ENCODE measurements around the gene PCF11.
"Not testable (repeated sequence)": the region's sequence is repeated elsewhere in the genome, so short reads cannot be mapped to it uniquely, and the experiment has no call there.

The PCF11 gene

DNA sequence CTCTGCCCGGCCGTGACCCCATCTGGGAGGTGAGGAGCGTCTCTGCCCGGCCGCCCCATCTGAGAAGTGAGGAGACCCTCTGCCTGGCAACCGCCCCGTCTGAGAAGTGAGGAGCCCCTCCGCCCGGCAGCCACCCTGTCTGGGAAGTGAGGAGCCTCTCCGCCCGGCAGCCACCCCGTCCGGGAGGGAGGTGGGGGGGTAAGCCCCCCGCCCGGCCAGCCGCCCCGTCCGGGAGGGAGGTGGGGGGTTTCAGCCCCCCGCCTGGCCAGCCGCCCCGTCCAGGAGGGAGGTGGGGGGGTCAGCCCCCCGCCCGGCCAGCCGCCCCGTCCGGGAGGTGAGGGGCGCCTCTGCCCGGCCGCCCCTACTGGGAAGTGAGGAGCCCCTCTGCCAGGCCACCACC lies 23.7 kb upstream of the PCF11 start:
- H3K9me3 Mint-ChIP-seq; H3K36me3 Mint-ChIP-seq (ENCODE audit: low read depth); H3K4me1 Mint-ChIP-seq (ENCODE audit: low read depth); H3K27me3 Mint-ChIP-seq; H3K27ac Mint-ChIP-seq; intact Hi-C loops (cut with micrococcal nuclease); H3K4me3 Mint-ChIP-seq: not testable (repeated sequence)

DNA sequence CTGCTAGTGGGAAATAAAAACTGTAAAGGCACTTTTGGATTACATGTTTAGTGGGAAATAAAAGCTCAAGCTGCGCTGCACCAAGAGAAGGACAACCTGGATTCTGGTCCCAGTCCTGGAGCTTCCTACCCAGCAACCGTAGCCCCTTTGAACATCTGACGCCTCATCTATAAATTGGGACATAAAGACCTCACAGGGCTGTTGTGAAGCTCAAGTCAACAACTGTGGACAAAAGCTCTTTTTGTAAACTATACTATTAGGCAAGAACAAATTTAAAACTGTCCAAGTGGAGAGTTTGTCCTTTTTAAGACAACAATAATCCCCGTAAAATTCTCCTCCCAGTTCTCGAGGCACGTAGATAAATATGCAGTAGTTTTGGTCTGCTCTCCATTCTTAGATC lies 17.6 kb upstream of the PCF11 start:
- intact Hi-C loops (cut with micrococcal nuclease): no loop called here
- Mint-ChIP-seq H3K27ac (no peak overlapping the region), H3K4me3 (no peak overlapping the region), H3K36me3 (ENCODE audit: low read depth) (no peaks in the 10 kb centered on the region), H3K9me3 (no peaks in the 10 kb centered on the region), H3K4me1 (ENCODE audit: low read depth) (peaks cover 5% of the 10 kb centered on the region), H3K27me3 (peaks cover 3% of the 10 kb centered on the region)

DNA sequence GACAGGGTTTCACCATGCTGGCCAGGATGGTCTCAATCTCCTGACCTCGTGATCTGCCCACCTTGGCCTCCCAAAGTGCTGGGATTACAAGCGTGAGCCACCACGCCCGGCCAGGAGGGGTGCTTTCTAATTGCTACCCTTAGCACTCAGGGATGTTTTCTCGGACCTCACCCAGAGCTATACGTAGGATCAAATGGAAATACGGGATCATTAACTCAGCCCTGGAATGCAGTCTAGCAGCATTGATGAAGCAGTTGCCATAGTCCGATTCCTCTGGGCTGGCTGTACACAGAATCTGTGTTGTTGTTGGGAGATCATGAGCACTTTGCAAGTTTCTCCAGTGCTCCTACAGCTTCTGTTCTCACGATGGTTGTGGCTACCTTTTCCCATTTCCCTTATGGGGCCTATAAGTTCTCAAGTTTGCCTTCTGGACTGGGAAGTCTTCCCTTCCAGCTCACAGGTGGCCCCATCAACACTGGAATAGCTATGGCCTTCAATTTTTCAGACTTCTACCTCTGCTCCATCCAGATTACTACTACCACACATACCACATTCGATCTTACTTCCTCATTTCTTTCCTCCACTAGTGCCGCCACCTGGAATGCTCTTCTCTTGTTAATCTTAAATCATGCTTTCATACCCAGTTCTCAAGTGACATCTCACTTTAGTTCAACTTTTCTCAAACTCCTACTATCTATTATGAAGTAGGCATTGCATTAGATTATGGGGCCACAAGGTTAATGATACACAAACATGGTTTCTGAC lies 16.1 kb upstream of the PCF11 start:
- H3K9me3 Mint-ChIP-seq: no peaks in the 10 kb centered on the region
- peaks cover 5% of the 10 kb centered on the region for H3K4me1 Mint-ChIP-seq (ENCODE audit: low read depth)
- no peak overlapping the region for H3K27ac Mint-ChIP-seq
- H3K36me3 Mint-ChIP-seq (ENCODE audit: low read depth): no peaks in the 10 kb centered on the region
- H3K27me3 Mint-ChIP-seq: peaks cover 3% of the 10 kb centered on the region
- H3K4me3 Mint-ChIP-seq: no peak overlapping the region
- intact Hi-C loops (cut with micrococcal nuclease): no loop called here

DNA sequence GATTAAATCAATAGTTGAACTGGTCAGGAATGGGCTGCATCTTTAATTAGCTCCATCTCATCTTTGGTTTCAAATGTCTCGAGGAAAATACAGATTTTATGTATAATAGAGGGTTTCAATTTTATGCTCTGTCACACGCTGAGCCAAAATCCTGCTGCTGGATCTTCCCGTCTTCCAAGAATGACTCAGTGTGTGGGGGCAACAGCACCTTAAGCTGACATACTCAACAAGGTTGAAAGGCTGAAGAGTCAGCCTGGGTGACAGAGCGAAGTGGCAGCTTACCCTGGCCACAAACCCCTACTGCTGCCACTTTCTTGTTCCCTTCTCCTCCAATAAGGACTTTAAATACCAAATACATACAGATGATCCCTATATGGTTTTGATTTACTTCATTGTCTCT lies 9.0 kb upstream of the PCF11 start:
- H3K27me3 Mint-ChIP-seq: peaks cover 3% of the 10 kb centered on the region
- no peaks in the 10 kb centered on the region for H3K9me3 Mint-ChIP-seq
- H3K27ac Mint-ChIP-seq: no peak overlapping the region
- no peaks in the 10 kb centered on the region for H3K36me3 Mint-ChIP-seq (ENCODE audit: low read depth)
- intact Hi-C loops (cut with micrococcal nuclease): no loop called here
- no peak overlapping the region for H3K4me3 Mint-ChIP-seq
- no peaks in the 10 kb centered on the region for H3K4me1 Mint-ChIP-seq (ENCODE audit: low read depth)

DNA sequence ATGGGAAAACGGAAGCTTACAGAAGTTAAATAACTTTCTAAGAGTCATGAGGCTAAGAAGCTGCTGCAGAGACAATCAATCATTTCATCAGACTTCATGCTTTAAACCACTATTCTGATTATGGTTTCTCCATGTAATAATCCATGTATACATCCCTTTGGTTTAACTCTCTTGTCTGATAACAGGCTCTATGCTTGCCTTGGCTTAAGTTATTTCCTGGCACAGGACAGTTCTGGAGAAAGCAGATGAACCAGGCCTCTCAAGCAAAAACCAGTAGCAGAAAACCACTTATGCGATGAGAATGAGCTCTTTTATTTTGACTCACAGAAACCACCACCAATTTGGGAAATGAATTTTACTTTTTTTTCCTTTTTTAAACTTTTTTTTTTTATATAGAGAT lies 6.5 kb upstream of the PCF11 start:
- intact Hi-C loops (cut with micrococcal nuclease): no loop called here
- Mint-ChIP-seq H3K36me3 (ENCODE audit: low read depth) (no peaks in the 10 kb centered on the region), H3K27me3 (peaks cover 3% of the 10 kb centered on the region), H3K9me3 (no peaks in the 10 kb centered on the region), H3K4me1 (ENCODE audit: low read depth) (no peaks in the 10 kb centered on the region), H3K4me3 (no peak overlapping the region), H3K27ac (no peak overlapping the region)

DNA sequence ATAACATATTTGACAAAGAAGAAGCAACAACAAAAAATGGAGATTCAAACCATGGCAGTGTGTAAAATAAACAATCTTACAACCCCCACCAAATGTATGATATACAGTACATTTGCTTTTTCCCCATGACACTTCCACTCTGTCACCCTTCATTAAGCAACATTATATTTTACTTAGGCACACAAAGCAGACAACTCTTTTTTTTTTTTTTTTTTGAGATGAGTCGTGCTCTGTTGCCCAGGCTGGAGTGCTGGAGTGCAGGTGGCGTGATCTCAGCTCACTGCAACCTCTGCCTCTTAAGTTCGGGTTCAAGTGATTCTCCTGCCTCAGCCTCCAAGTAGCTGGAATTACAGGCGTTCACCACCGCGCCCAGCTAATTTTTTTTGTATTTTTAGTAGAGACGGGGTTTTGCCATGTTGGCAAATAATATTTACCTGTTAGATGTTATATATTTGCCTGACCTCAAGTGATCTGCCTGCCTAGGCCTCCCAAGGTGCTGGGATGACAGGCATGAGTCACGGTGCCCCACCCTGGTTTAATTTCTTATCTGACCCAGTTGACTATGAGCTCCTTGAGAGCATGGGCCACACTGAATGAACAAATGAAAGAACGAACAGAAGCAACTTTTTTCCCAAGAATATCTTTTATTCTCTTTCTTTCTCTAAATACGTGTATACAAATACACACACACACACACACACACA lies 5.5 kb upstream of the PCF11 start:
- H3K4me1 Mint-ChIP-seq (ENCODE audit: low read depth): no peaks in the 10 kb centered on the region
- H3K9me3 Mint-ChIP-seq: no peaks in the 10 kb centered on the region
- no peak overlapping the region for H3K4me3 Mint-ChIP-seq
- H3K27me3 Mint-ChIP-seq: peaks cover 3% of the 10 kb centered on the region
- intact Hi-C loops (cut with micrococcal nuclease): no loop called here
- H3K27ac Mint-ChIP-seq: no peak overlapping the region
- H3K36me3 Mint-ChIP-seq (ENCODE audit: low read depth): no peaks in the 10 kb centered on the region

DNA sequence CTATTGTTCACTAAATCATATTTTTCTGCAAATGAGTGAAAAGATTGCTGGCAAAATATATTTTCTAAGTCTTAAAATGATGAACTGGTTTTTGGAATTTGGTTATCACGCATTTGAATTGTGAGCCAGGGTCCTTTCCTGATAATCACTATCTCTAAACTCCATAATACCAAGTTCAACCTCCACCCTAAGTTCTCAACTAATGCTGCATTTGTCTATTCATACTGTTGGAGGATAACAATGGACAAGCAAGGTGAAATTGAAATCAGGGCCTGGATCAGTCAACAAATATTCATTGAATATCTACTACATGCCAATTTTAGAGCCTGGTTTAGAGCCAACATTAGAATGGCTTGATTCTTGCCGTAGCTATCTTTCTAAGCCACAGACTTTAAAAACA lies 4.7 kb upstream of the PCF11 start:
- Mint-ChIP-seq H3K9me3 (no peaks in the 10 kb centered on the region), H3K4me1 (ENCODE audit: low read depth) (no peaks in the 10 kb centered on the region), H3K4me3 (no peak overlapping the region), H3K27ac (no peak overlapping the region), H3K27me3 (peaks cover 3% of the 10 kb centered on the region), H3K36me3 (ENCODE audit: low read depth) (peaks cover 6% of the 10 kb centered on the region)
- intact Hi-C loops (cut with micrococcal nuclease): no loop called here

DNA sequence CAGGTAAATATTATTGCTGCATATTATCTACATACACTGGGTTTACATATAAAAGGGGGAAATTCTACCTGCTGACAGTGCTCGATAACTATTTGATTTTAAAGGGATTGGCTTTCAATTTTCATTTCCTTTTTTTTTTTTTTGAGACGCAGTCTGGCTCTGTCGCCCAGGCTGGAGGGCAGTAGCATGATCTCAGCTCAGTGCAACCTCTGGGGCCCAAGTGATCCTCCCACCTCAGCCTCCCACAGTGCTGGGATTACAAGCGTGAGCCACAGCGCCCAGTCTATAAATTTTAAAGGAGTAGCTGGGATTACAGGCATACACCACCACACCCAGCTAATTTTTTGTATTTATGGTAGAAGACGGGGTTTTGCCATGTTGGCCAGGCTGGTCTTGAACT lies 3.2 kb upstream of the PCF11 start:
- no peak overlapping the region for H3K4me3 Mint-ChIP-seq
- intact Hi-C loops (cut with micrococcal nuclease): no loop called here
- H3K4me1 Mint-ChIP-seq (ENCODE audit: low read depth): no peaks in the 10 kb centered on the region
- peaks cover 21% of the 10 kb centered on the region for H3K36me3 Mint-ChIP-seq (ENCODE audit: low read depth)
- no peaks in the 10 kb centered on the region for H3K9me3 Mint-ChIP-seq
- no peaks in the 10 kb centered on the region for H3K27me3 Mint-ChIP-seq
- H3K27ac Mint-ChIP-seq: no peak overlapping the region

DNA sequence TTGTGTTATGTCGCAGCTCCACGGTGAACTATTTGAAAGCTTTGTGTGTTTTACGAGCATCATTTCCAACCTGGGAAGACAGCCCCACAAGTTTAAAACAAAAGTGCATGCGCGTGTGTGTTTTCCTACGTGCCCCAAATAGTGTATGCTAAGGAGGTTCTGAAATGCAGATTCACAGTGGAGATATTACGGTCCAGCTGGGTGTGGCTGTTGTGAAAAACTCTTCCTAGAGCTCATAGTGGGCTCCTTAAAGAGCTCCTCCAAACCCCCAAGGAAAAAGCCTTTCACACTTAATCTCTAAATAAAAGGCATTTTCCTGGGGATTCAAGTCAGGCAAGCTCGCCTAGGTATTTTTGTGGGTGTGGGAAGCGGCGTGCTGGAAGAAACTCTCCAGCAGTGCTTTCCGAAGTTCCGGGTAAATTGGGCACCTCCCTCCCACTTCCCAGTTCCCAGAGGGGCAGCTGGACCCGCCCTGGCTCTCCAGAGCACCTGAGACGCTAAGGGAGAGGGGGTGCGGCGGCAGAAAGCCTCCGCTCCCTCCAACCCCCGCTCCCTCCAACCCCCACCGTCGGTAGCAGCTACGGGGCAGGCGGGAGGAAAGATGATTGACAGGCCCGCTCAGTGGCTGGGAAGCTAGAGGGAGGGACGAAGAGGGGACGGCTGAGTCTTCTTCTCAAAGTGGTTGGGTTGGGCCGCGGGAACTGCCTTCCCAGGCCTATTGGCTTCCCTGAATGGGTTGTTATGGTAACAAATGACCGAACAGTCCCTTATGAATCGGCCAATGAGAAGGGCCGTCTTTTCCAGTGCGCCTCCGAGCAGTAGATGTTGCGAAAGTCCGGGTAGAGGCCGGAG lies 561 bp upstream of the PCF11 start:
- no peaks in the 10 kb centered on the region for H3K27me3 Mint-ChIP-seq
- H3K36me3 Mint-ChIP-seq (ENCODE audit: low read depth): peaks cover 47% of the 10 kb centered on the region
- intact Hi-C loops (cut with micrococcal nuclease): loop anchor here (1.0 to 2.0 kb wide), 3 partner anchors 84 to 255 kb away; partner anchors contain the start of gene DDIAS
- H3K4me1 Mint-ChIP-seq (ENCODE audit: low read depth): peaks cover 19% of the 10 kb centered on the region
- peak overlapping the region; percentile 100 for H3K27ac Mint-ChIP-seq
- peak overlapping the region; percentile 96 for H3K4me3 Mint-ChIP-seq
- H3K9me3 Mint-ChIP-seq: no peaks in the 10 kb centered on the region

DNA sequence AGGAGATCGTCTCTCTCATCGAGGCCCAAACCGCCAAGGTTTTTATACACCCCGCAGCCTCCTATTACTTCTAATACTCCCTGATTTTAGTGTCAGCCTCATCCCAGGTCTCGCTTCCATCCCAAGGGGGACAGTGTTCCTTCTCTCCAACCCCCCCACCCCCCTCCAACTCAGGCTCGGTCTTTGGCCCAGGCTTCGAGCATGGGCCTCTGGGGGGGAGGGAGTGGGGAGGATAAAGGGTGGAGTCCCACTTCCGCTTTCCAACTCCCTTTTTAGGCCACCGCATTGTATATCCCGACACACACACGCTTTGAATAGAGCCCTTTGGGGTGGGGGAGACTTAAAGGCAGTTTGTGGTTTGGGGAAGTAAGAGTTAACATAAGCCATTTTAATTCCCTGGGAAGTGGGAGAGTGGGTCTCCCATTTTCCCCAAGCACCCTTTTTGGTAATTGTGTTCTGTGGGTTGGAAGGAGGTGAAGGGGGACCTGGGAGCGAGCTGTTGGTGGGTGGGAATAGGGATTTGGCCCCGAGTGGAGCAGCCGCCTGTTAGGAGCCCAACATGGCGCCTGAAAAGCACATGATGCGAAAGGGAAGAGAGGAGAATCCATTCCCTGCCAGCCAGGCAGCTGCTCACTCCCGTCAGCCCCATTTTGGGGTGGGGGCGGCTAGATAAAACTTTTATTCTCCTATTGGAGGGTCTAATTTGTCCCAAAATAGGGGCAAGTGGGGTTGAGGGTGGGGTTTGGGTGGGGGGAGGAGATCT lies 844 bp downstream of the PCF11 start:
- Mint-ChIP-seq H3K4me3 (peak overlapping the region; percentile 96), H3K27me3 (no peaks in the 10 kb centered on the region), H3K9me3 (no peaks in the 10 kb centered on the region), H3K4me1 (ENCODE audit: low read depth) (peaks cover 30% of the 10 kb centered on the region), H3K27ac (peak overlapping the region; percentile 100), H3K36me3 (ENCODE audit: low read depth) (peaks cover 55% of the 10 kb centered on the region)
- intact Hi-C loops (cut with micrococcal nuclease): loop anchor here (1.0 to 2.0 kb wide), 3 partner anchors 36 to 95 kb away; partner anchors contain the start of gene ANKRD42

DNA sequence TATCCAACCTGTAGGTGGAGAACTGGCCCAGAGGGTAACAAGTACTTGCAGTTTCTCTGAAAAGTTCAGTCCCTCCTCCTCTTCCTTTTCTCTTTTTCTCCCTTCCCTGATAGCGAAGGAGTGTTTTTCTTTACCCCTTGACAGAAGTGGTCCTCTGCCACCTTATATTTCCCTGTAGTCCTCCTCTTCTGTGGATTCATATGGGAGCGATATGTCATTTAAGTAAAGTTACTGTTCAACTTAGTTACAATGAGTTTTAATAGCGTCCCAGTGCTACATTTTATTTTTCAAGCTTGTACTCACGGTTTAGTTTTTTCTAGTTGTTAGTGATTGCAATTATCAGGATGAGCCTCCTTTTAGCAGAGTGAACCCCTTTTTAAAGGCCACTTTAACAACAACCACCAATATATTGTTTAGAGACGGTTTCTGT lies 1.4 kb downstream of the PCF11 start:
- Mint-ChIP-seq H3K36me3 (ENCODE audit: low read depth) (peaks cover 55% of the 10 kb centered on the region), H3K4me1 (ENCODE audit: low read depth) (peaks cover 32% of the 10 kb centered on the region), H3K9me3 (no peaks in the 10 kb centered on the region), H3K4me3 (peak overlapping the region; percentile 96), H3K27me3 (no peaks in the 10 kb centered on the region), H3K27ac (peak overlapping the region; percentile 100)
- intact Hi-C loops (cut with micrococcal nuclease): no loop called here

DNA sequence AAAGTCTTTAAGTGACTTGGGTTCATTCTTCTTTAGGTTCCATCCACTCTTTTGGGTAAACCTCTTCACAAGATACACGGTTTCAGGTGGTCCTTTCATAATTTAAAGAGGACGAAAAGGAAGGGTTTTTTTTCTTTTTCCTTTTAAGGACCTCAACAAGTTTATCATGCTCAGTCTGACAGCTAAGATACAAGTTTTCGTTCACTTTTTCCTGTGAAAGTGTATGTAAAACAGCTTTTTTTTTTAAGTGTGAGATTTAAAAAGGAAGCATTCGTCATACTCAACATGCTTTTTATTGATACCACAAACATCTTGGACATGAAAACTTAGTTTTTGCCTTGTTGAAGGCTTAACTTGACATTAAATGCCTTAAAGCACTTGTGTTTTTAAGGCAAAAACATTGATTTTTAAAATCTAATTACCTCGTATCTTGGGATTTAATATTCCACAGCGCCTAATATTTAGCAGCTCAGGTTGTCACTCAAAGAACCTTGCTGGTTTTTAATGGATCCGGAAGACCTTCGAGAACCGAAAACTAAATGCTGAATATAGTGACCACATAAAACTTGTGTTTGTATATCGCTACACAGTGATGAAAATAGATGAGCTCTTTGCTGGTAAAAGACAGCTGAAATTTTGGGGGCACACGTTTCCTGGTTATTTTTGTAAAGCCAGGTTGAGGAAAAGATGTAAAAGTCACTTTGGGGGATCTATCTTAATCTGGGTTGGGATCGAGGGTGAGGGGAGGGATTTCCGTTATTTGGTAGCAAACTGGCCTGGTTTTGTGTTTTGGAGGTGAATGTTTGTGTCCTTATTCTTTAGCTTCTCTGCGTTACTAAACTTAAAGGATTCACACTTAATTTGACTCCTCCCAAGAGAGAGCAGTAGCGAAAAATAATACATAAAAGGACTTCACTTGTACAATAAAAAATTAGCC lies 2.3 kb downstream of the PCF11 start:
- Mint-ChIP-seq H3K27me3 (no peaks in the 10 kb centered on the region), H3K4me3 (peak overlapping the region; percentile 86), H3K4me1 (ENCODE audit: low read depth) (peaks cover 32% of the 10 kb centered on the region), H3K36me3 (ENCODE audit: low read depth) (peaks cover 60% of the 10 kb centered on the region), H3K9me3 (no peaks in the 10 kb centered on the region), H3K27ac (peak overlapping the region; percentile 75)
- intact Hi-C loops (cut with micrococcal nuclease): no loop called here

Measured in dendritic cell treated with granulocyte-macrophage colony-stimulating factor and Interleukin-4, amounts not matched to agents 40 ng/mL and 50 ng/mL, for 4 days (primary cell).